Thoracic aorta (tissue), 2 donors: ENCODE measurements around the gene TRAFD1. TPM values are rescaled to one million over a fixed set of nuclear protein-coding genes. Genes with fewer than 3 reads are reported as not detected.
A peak's percentile ranks its signal among the peaks of the same experiment; 100 is the strongest.

ENCODE experiments used
- ATAC-seq: fragments of 150-250 bp; one replicate; pipeline ENCODE4 v1.8.0; 2017; ENCODE audit warnings: low read depth; ENCODE audit not compliant: insufficient number of reproducible peaks, low FRiP score
- DNase-seq: peaks from one replicate; pipeline ENCODE4 v3.0.0-alpha.2; 2020; ENCODE audit warnings: low spot score
- H3K27ac ChIP-seq, 2 donors: fragments of 200-600 bp; sonication (generic); 1 replicate in 1 of 2; 2 replicates in 1 of 2; pipeline ENCODE4 v1.5.1; 2016; ENCODE audit warnings: mild to moderate bottlenecking in 2 of 2, moderate library complexity in 2 of 2
- H3K27me3 ChIP-seq: fragments of 200-600 bp; sonication (generic); replicated peaks from 2 replicates; pipeline ENCODE4 v1.6.0; 2016; ENCODE audit warnings: mild to moderate bottlenecking; ENCODE audit not compliant: insufficient read depth
- H3K36me3 ChIP-seq: fragments of 200-600 bp; sonication (generic); one replicate; pipeline ENCODE4 v1.5.1; 2016
- H3K4me1 ChIP-seq, 2 donors: fragments of 200-600 bp; sonication (generic); 1 replicate in 1 of 2; 2 replicates in 1 of 2; pipeline versions ENCODE4 v1.5.1 to v1.6.0; 2016; ENCODE audit warnings: low read depth in 2 of 2, mild to moderate bottlenecking in 1 of 2; ENCODE audit not compliant: control insufficient read depth in 1 of 2
- H3K4me3 ChIP-seq: fragments of 200-600 bp; sonication (generic); 2 replicates; pipeline ENCODE4 v1.5.1; 2016; ENCODE audit warnings: mild to moderate bottlenecking
- H3K9me3 ChIP-seq: fragments of 200-600 bp; sonication (generic); 2 replicates; pipeline ENCODE4 v1.5.1; 2016
- CTCF ChIP-seq: fragments of 200-600 bp; sonication (generic); IDR thresholded peaks from one replicate; pipeline ENCODE4 v1.5.1; 2019; ENCODE audit warnings: antibody characterized with exemption
- total RNA-seq, 2 donors: library from RNA; depleted of rRNA; stranded (reverse); fragments of >200 nt; gene quantifications; one replicate each; pipeline versions ENCODE4 v1.1.0 to v1.2.3, GENCODE V29; 2016

The TRAFD1 gene
- total RNA-seq, 2 donors from 2014 or later: 23.6 to 43.7 TPM

- peak overlapping the region; percentile 3 to 23 for H3K27ac ChIP-seq
- H3K4me1 ChIP-seq: peaks cover 46 to 53% of the 10 kb centered on the region in 2 donors
- ATAC-seq (no peak), DNase-seq (no peak)
- no peaks in the 10 kb centered on the region for H3K27me3 ChIP-seq
- H3K9me3 ChIP-seq: no peaks in the 10 kb centered on the region
- no peak for TF ChIP-seq CTCF
- H3K36me3 ChIP-seq: peaks cover 6% of the 10 kb centered on the region
- peak overlapping the region; percentile 55 for H3K4me3 ChIP-seq
Measured at GRCh38 chr12:112130441-112130998, 5.2 kb downstream of the TRAFD1 start.

- Histone ChIP-seq H3K27me3 (no peaks in the 10 kb centered on the region), H3K27ac (peak overlapping the region in 1 of 2 donors; percentile 3), H3K4me3 (no peak overlapping the region), H3K36me3 (peaks cover 18% of the 10 kb centered on the region), H3K9me3 (no peaks in the 10 kb centered on the region), H3K4me1 (peaks cover 41 to 47% of the 10 kb centered on the region in 2 donors)
- ATAC-seq (no peak), DNase-seq (no peak)
- no peak for TF ChIP-seq CTCF
Measured at GRCh38 chr12:112131686-112132085, 6.3 kb downstream of the TRAFD1 start.

GRCh38 chr12:112133418-112133817 is 8.1 kb downstream of the TRAFD1 start:
- Histone ChIP-seq H3K27ac (no peak overlapping the region), H3K36me3 (peaks cover 32% of the 10 kb centered on the region), H3K4me1 (peaks cover 30 to 36% of the 10 kb centered on the region in 2 donors), H3K9me3 (no peaks in the 10 kb centered on the region), H3K4me3 (no peak overlapping the region), H3K27me3 (no peaks in the 10 kb centered on the region)
- no peak for TF ChIP-seq CTCF
- ATAC-seq: no peak
- no peak for DNase-seq

GRCh38 chr12:112134731-112135130 is 9.4 kb downstream of the TRAFD1 start:
- H3K9me3 ChIP-seq: no peaks in the 10 kb centered on the region
- ATAC-seq (no peak), DNase-seq (no peak)
- TF ChIP-seq CTCF: no peak
- H3K4me3 ChIP-seq: no peak overlapping the region
- no peaks in the 10 kb centered on the region for H3K27me3 ChIP-seq
- H3K27ac ChIP-seq: no peak overlapping the region
- H3K4me1 ChIP-seq: peaks cover 23 to 28% of the 10 kb centered on the region in 2 donors
- H3K36me3 ChIP-seq: peaks cover 38% of the 10 kb centered on the region

- H3K36me3 ChIP-seq: peaks cover 69% of the 10 kb centered on the region
- DNase-seq (no peak), ATAC-seq (no peak)
- H3K27me3 ChIP-seq: no peaks in the 10 kb centered on the region
- H3K4me1 ChIP-seq: no peaks in the 10 kb centered on the region
- no peak overlapping the region for H3K27ac ChIP-seq
- no peak for TF ChIP-seq CTCF
- H3K9me3 ChIP-seq: no peaks in the 10 kb centered on the region
- H3K4me3 ChIP-seq: no peak overlapping the region
Measured at GRCh38 chr12:112140728-112141127, 15.4 kb downstream of the TRAFD1 start.
